GM12892 (cell line): ENCODE measurements around the gene CACNA1B.
"Not testable (repeated sequence)": the region's sequence is repeated elsewhere in the genome, so short reads cannot be mapped to it uniquely, and the experiment has no call there.

Experiments
- DNase-seq: peaks from one replicate; pipeline ENCODE4 v3.0.0; 2011; ENCODE audit not compliant: insufficient read length
- FAIRE-seq: peaks from 2 replicates; lab custom pipeline; 2011; peaks lifted over from hg19 to GRCh38; lab: Jason Lieb, UNC

Gene CACNA1B

DNA sequence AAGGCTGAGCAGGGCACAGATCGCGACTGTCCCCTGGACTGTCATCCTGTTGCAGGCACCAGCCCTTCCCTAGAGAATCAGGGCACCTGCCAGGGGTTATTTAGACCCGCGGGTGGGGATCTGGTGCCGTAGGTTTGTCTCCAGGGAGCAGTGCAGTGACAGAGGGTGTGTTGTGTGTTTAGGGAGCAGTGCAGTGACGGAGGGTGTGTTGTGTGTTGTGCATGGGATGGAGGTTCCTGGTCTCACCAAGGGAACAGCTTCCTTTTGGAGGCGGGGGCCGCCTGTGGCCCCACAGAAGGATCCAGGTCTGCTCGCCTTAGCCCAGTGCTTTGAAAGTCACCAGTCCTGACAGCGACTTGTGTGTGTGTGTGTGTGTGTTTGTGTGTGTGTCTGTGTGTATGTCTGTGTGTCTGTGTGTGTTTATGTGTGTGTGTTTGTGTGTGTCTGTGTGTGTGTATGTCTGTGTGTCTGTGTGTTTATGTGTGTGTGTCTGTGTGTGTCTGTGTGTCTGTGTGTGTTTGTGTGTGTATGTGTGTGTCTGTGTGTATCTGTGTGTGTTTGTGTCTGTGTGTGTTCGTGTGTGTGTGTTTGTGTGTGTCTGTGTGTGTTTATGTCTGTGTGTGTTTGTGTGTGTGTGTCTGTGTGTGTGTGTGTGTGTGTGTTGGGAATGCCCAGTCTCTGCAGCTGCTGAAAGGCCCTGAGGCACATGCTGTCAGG is 265.1 kb downstream of the CACNA1B start:
- DNase-seq, FAIRE-seq: not testable (repeated sequence)

DNA sequence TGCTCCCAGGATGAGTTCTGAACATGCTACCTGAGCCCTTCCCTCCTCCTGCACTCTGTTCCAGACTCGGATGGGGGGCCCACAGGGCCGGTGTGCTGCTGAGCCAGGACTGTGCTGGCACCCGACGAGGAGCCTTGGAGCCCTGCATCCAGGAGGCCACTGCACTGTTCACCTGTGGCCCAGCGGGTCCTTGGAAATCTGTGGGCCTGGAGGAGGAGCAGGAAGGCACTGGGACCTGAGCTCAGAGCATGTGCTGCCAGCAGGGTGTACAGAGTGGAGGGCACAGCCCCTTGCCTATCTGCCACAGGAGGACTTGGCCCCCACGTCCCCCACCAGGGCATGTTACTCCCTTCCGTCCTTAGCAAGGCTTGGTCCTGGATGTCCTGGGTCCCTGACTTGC is 265.9 kb downstream of the CACNA1B start:
- FAIRE-seq, DNase-seq: not testable (repeated sequence)

DNA sequence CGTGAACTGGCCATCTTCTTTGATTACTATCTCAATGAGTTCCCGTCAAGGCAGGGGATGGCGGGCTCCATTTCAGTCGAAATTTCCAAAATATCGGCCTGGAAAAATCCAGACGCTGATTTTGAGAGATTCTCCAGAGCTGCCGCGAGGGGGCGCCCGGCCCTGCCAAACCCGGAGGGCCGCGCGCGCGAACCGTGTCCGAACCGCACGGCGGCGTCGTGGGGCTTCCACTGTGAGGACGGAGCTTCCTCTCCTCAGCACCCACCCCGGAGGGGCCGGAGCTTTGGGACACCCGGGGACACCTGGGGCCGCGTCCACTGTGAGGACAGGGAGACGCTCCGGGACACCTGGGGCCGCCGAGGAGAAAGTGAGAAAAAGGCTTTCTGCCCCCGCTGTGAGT is 270.0 kb downstream of the CACNA1B start:
- not testable (repeated sequence) for DNase-seq, FAIRE-seq

DNA sequence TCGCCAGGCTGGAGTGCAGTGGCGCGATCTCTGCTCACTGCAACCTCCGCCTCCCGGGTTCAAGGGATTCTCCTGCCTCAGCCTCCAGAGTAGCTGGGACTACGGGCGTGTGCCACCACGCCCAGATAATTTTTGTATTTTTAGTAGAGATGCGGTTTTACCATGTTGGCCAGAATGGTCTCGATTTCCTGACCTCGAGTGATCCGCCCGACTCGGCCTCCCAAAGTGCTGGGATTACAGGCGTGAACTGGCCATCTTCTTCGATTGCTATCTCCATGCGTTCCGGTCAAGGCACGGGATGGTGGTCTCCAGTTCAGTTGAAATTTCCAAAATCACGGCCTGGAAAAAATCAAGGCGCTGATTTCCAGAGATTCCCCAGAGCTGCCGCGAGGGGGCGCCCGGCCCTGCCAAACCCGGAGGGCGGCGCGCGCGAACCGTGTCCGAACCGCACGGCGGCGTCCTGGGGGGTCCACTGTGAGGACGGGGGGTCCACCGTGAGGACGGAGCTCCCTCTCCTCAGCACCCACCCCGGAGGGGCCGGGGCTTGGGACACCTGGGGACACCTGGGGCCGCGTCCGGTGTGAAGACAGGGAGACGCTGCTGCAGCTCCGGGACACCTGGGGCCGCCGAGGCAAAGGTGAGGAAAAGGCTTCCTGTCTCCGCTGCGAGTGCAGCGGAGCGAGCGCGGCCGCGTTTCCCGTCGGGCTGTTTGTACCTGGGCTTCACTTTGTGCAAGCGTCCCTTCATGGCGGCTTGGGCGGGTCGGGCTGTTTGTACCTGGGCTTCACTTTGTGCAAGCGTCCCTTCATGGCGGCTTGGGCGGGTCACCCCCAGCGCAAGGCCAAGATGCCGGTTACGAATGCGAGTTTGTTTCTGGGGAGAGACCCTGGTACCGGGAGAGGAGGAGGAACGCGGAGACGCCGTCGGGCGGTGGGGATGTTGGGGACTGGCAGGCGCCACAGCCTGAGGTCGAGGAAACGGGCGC is 272.4 kb downstream of the CACNA1B start:
- not testable (repeated sequence) for FAIRE-seq, DNase-seq

DNA sequence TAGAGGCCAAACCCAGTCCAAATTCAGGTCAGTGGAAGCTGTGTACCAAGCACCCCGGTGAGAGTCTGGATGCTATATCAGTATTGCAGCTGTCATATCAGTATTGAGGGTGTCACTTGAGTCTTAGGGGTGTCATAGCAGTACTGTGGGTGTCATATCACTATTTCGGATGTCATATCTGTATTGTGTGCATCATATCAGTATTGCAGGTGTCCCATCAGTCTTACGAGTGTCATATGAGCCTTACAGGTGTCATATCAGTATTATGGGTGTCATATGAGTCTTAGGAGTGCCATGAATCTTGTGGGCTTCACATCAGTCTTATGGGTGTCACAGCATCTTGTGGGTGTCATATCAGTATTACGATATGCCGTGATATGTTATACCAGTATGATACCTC is 278.2 kb downstream of the CACNA1B start:
- DNase-seq, FAIRE-seq: not testable (repeated sequence)

DNA sequence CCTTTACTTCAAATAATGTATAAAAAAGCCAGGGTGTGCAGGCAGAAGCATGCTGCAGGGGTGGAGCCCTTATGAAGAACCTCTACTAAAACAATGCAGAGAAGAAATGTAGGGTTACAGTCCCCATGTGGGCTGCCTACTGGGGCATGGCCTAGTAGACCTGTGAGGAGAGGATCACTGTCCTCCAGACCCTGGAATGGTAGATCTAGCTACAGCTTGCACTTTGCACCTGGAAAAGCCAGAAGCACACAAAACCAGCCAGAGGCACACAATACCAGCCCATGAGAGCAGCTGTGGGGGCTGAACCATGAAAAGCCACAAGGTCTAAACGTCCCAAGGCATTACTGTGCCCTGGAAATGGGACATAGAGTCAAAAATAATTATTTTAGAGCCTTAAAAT is 289.2 kb downstream of the CACNA1B start:
- FAIRE-seq, DNase-seq: not testable (repeated sequence)
